GM21723 (cell line): ENCODE measurements around the gene ACTA1.
"Not testable (repeated sequence)": the region's sequence is repeated elsewhere in the genome, so short reads cannot be mapped to it uniquely, and the experiment has no call there.

Source experiments
- ATAC-seq: cut with Tn5 transposase; IDR thresholded peaks from one replicate; pipeline ENCODE4 v1.9.1; 2021; ENCODE audit warnings: mild to moderate bottlenecking, moderate library complexity; ENCODE audit not compliant: unreplicated experiment

Gene ACTA1

GRCh38 chr1:229410370-229410691, 23.6 kb downstream of the ACTA1 start:
- no peak for ATAC-seq

- no peak for ATAC-seq
Observed at GRCh38 chr1:229409616-229410369, 24.1 kb downstream of the ACTA1 start.

- ATAC-seq = no peak
Observed at GRCh38 chr1:229408458-229409037, 25.3 kb downstream of the ACTA1 start.

GRCh38 chr1:229407206-229408026, 26.5 kb downstream of the ACTA1 start:
- ATAC-seq = no peak

- ATAC-seq = no peak
Observed at GRCh38 chr1:229406798-229407197, 27.1 kb downstream of the ACTA1 start.

- no peak for ATAC-seq
Observed at GRCh38 chr1:229403573-229403972, 30.3 kb downstream of the ACTA1 start.

GRCh38 chr1:229402993-229403392, 30.9 kb downstream of the ACTA1 start:
- ATAC-seq = no peak

- not testable (repeated sequence) for ATAC-seq
Observed at GRCh38 chr1:229402329-229402728, 31.6 kb downstream of the ACTA1 start.

- no peak for ATAC-seq
Observed at GRCh38 chr1:229397762-229398161, 36.1 kb downstream of the ACTA1 start.

- no peak for ATAC-seq
Observed at GRCh38 chr1:229396585-229397206, 37.2 kb downstream of the ACTA1 start.

GRCh38 chr1:229394517-229394916, 39.4 kb downstream of the ACTA1 start:
- ATAC-seq = not testable (repeated sequence)

- ATAC-seq = no peak
Observed at GRCh38 chr1:229392936-229393335, 41.0 kb downstream of the ACTA1 start.

- ATAC-seq = no peak
Observed at GRCh38 chr1:229390130-229390529, 43.8 kb downstream of the ACTA1 start.

GRCh38 chr1:229388897-229389580, 44.9 kb downstream of the ACTA1 start:
- ATAC-seq = no peak

- no peak for ATAC-seq
Observed at GRCh38 chr1:229385853-229386456, 47.9 kb downstream of the ACTA1 start.

GRCh38 chr1:229384822-229385221, 49.1 kb downstream of the ACTA1 start:
- no peak for ATAC-seq

- ATAC-seq = no peak
Observed at GRCh38 chr1:229383961-229384360, 49.9 kb downstream of the ACTA1 start.

GRCh38 chr1:229383188-229383587, 50.7 kb downstream of the ACTA1 start:
- no peak for ATAC-seq
